ENCODE data around the gene ABCE1. TPM values are rescaled to one million over a fixed set of nuclear protein-coding genes. Genes with fewer than 3 reads are reported as not detected.

The ABCE1 gene
- total RNA-seq, 1 experiment from 2014 or later: 114 TPM

GRCh38 chr4:145177511-145177905 is 79.4 kb downstream of the ABCE1 start (continued):
- TF ChIP-seq, protein P1, sequence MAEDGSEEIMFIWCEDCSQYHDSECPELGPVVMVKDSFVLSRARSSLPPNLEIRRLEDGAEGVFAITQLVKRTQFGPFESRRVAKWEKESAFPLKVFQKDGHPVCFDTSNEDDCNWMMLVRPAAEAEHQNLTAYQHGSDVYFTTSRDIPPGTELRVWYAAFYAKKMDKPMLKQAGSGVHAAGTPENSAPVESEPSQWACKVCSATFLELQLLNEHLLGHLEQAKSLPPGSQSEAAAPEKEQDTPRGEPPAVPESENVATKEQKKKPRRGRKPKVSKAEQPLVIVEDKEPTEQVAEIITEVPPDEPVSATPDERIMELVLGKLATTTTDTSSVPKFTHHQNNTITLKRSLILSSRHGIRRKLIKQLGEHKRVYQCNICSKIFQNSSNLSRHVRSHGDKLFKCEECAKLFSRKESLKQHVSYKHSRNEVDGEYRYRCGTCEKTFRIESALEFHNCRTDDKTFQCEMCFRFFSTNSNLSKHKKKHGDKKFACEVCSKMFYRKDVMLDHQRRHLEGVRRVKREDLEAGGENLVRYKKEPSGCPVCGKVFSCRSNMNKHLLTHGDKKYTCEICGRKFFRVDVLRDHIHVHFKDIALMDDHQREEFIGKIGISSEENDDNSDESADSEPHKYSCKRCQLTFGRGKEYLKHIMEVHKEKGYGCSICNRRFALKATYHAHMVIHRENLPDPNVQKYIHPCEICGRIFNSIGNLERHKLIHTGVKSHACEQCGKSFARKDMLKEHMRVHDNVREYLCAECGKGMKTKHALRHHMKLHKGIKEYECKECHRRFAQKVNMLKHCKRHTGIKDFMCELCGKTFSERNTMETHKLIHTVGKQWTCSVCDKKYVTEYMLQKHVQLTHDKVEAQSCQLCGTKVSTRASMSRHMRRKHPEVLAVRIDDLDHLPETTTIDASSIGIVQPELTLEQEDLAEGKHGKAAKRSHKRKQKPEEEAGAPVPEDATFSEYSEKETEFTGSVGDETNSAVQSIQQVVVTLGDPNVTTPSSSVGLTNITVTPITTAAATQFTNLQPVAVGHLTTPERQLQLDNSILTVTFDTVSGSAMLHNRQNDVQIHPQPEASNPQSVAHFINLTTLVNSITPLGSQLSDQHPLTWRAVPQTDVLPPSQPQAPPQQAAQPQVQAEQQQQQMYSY (CRISPR knock-in tag; IDR thresholded peaks at IDR 0.05): no peak
- TF ChIP-seq, protein P2, sequence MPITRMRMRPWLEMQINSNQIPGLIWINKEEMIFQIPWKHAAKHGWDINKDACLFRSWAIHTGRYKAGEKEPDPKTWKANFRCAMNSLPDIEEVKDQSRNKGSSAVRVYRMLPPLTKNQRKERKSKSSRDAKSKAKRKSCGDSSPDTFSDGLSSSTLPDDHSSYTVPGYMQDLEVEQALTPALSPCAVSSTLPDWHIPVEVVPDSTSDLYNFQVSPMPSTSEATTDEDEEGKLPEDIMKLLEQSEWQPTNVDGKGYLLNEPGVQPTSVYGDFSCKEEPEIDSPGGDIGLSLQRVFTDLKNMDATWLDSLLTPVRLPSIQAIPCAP (CRISPR knock-in tag; IDR thresholded peaks at IDR 0.05): no peak
- TF ChIP-seq RELA (CRISPR knock-in tag; IDR thresholded peaks at IDR 0.05; ENCODE audit: borderline replicate concordance) (no peak), CBFB (CRISPR knock-in tag; IDR thresholded peaks at IDR 0.05; ENCODE audit: low read depth) (no peak), IRF2 (CRISPR knock-in tag; IDR thresholded peaks at IDR 0.05; ENCODE audit: borderline replicate concordance, low read depth) (no peak), ZNF423 (CRISPR knock-in tag; IDR thresholded peaks at IDR 0.05) (no peak), HMGA2 (CRISPR knock-in tag; IDR thresholded peaks at IDR 0.05) (no peak), ELF4 (CRISPR knock-in tag; IDR thresholded peaks at IDR 0.05; ENCODE audit: low read depth) (no peak), ZNF219 (CRISPR knock-in tag; IDR thresholded peaks at IDR 0.05; ENCODE audit: borderline replicate concordance) (no peak), MXD4 (CRISPR knock-in tag; IDR thresholded peaks at IDR 0.05; ENCODE audit: borderline replicate concordance) (no peak), USF1 (CRISPR knock-in tag; IDR thresholded peaks at IDR 0.05) (no peak), JAZF1 (CRISPR knock-in tag; IDR thresholded peaks at IDR 0.05) (no peak)
- TF ChIP-seq, protein P3, sequence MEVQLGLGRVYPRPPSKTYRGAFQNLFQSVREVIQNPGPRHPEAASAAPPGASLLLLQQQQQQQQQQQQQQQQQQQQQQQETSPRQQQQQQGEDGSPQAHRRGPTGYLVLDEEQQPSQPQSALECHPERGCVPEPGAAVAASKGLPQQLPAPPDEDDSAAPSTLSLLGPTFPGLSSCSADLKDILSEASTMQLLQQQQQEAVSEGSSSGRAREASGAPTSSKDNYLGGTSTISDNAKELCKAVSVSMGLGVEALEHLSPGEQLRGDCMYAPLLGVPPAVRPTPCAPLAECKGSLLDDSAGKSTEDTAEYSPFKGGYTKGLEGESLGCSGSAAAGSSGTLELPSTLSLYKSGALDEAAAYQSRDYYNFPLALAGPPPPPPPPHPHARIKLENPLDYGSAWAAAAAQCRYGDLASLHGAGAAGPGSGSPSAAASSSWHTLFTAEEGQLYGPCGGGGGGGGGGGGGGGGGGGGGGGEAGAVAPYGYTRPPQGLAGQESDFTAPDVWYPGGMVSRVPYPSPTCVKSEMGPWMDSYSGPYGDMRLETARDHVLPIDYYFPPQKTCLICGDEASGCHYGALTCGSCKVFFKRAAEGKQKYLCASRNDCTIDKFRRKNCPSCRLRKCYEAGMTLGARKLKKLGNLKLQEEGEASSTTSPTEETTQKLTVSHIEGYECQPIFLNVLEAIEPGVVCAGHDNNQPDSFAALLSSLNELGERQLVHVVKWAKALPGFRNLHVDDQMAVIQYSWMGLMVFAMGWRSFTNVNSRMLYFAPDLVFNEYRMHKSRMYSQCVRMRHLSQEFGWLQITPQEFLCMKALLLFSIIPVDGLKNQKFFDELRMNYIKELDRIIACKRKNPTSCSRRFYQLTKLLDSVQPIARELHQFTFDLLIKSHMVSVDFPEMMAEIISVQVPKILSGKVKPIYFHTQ (CRISPR knock-in tag; IDR thresholded peaks at IDR 0.05): no peak
- TF ChIP-seq, protein P4, sequence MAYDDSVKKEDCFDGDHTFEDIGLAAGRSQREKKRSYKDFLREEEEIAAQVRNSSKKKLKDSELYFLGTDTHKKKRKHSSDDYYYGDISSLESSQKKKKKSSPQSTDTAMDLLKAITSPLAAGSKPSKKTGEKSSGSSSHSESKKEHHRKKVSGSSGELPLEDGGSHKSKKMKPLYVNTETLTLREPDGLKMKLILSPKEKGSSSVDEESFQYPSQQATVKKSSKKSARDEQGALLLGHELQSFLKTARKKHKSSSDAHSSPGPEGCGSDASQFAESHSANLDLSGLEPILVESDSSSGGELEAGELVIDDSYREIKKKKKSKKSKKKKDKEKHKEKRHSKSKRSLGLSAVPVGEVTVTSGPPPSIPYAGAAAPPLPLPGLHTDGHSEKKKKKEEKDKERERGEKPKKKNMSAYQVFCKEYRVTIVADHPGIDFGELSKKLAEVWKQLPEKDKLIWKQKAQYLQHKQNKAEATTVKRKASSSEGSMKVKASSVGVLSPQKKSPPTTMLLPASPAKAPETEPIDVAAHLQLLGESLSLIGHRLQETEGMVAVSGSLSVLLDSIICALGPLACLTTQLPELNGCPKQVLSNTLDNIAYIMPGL (CRISPR knock-in tag; IDR thresholded peaks at IDR 0.05): no peak

- no peaks in the 10 kb centered on the region; the same call in 1 of the 2 replicates for H3K27me3 Mint-ChIP-seq (ENCODE audit: low read depth)
- DNase-seq (ENCODE audit: low spot score): no peak
- no peak for ATAC-seq
- POLR2A ChIA-PET: interaction anchor here (0.7 kb wide), 1 partner anchor 407 kb away, joined by 3 read pairs; no protein-coding TSS in a partner anchor
- peaks cover 20% of the 10 kb centered on the region for H3K4me1 Mint-ChIP-seq
- CTCF ChIA-PET: interaction anchor here (0.6 to 0.7 kb wide), 2 partner anchors 154 to 439 kb away, joined by 3 read pairs; no protein-coding TSS in a partner anchor
- peaks cover 15% of the 10 kb centered on the region for H3K36me3 Mint-ChIP-seq
- H3K27ac Mint-ChIP-seq: peak overlapping the region; percentile 91
- H3K9me3 Mint-ChIP-seq: no peaks in the 10 kb centered on the region
- H3K4me3 Mint-ChIP-seq: peak overlapping the region; percentile 96
- no peak for TF ChIP-seq KAT7 (CRISPR knock-in tag; IDR thresholded peaks at IDR 0.05; ENCODE audit: borderline replicate concordance)
- no peak for TF ChIP-seq CREM (CRISPR knock-in tag; IDR thresholded peaks at IDR 0.05)
- TF ChIP-seq FOXJ3 (CRISPR knock-in tag; IDR thresholded peaks at IDR 0.05; ENCODE audit: borderline replicate concordance): no peak
- TF ChIP-seq, protein P5, sequence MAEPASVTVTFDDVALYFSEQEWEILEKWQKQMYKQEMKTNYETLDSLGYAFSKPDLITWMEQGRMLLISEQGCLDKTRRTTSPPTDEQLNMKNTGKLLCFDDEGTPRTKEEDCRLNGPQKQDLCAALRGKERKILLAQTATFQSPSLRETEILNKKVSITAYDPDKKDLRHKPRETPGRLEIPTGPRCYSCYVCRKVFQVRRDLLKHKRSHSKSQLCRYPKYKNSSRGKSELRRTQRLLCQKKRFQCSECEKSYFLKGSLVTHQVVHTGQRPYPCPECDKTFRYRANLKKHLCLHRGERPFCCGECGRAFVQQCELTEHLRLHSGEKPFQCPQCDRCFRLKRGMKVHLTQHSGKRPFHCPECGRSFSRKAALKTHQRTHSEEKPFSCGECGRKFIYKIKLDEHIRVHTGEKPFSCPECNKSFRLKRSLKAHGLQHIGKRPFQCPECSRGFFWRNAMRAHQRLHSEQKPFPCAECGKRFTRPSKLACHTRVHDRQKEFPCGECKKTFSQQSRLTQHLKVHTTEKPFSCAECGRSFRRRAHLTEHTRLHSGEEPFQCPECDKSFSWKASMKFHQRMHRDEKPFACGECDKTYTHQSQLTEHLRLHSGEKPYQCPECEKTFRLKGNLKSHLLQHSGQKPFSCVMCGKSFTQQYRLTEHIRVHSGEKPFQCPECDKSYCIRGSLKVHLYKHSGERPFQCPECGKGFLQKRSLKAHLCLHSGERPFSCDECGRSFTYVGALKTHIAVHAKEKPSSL (CRISPR knock-in tag; conservative IDR thresholded peaks at IDR 0.05): no peak
- TF ChIP-seq OVOL2 (CRISPR knock-in tag; IDR thresholded peaks at IDR 0.05; ENCODE audit: borderline replicate concordance): no peak
- no peak for TF ChIP-seq FOXP1 (CRISPR knock-in tag; IDR thresholded peaks at IDR 0.05; ENCODE audit: borderline replicate concordance)
- TF ChIP-seq ZNF121 (CRISPR knock-in tag; IDR thresholded peaks at IDR 0.05): no peak
- no peak for TF ChIP-seq PREB (CRISPR knock-in tag; IDR thresholded peaks at IDR 0.05; ENCODE audit: borderline replicate concordance)
These were observed 79.9 kb downstream of the ABCE1 start for GRCh38 chr4:145177906-145178538.

Data from WTC11 (cell line).